Activated T-cell treated with anti-CD3 and anti-CD28 coated beads for 1 hour (primary cell): Measurements from ENCODE around the gene ADRM1.

Experiments
- DNase-seq: peaks from one replicate; pipeline ENCODE4 v3.0.0-alpha.2; 2020; ENCODE audit warnings: low read depth

The ADRM1 gene

DNA sequence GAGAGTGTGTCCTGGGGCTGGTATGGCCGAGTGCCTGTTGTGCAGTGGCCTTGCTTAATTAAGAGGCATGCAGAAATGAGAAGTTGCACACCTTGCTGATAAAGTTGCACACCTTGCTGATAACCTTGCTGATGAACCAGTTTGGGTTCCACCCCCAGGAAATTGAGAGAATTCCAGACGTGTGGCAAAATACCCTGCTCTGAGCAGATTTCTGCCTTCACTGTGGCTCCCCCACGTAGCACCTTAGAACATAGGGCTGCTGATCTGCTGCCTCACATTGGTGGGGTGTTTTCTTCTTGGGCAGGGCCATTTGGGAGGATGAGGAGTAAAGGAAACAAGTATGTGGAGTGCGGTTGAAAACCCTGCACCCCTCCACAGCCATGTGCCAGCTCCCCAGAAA, 22.5 kb upstream of the ADRM1 start:
- DNase-seq: no peak

DNA sequence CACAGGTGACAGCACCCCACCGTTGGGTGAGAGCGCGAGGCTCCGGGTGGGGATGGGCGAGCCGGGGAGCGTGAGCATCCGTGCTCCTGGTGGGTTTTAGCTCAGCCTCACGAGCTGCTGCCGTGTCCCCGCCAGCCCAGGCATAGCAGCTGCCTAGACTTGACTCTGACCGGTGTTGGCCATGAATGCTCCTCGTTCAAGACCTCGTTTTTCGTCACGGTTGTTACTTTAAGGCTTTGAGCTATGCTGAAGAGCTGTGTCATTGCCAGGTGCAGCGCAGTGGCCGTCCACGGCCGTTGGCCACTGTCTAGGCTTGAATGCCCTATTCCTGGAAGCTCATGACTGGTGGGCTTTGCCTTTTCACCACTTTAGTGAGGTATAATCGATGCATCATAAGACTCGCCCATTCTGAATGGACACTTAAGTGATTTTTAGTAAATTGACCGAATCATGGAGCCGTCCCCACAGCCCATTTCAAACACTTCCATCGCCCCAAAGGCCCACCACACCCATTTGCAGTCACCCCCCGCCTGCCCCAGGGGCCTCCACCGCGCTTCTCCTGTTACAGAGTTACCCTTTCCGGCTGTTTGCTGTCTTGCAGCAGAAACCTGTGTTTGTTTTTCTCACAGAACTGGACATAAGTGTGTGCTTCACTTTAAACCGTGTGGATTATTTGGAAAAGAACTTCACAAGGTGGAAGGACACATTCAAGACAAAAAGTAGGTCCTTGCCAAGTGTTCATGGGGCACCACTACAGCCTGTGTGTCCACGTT, 21.4 kb upstream of the ADRM1 start:
- DNase-seq: no peak

DNA sequence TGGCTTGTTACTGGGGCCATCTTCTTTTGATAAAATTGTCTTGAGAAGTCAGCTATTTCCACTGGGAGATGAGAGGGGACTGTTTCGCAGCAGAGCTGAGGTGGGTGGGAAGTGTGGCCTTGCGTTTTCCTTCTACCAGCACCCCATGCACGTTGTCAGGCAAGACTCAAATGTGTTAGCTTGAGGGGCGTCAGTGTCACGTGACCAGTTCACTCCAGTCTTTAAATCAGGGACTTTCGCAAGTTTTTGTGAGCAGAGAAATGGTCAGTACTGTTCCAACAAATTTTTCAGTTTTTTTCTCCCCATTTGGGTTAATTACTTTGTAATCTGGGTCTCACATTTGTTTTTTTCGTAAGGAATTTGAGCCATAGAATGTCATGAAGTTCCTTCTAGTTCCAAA, 20.7 kb upstream of the ADRM1 start:
- no peak for DNase-seq

GRCh38 chr20:62282877-62283503, 19.8 kb upstream of the ADRM1 start:
- no peak for DNase-seq

GRCh38 chr20:62284448-62284847, 18.3 kb upstream of the ADRM1 start:
- no peak for DNase-seq

GRCh38 chr20:62285151-62285550, 17.6 kb upstream of the ADRM1 start:
- DNase-seq: no peak

GRCh38 chr20:62285722-62286121, 17.1 kb upstream of the ADRM1 start:
- no peak for DNase-seq

GRCh38 chr20:62286493-62287064, 16.2 kb upstream of the ADRM1 start:
- no peak for DNase-seq

DNA sequence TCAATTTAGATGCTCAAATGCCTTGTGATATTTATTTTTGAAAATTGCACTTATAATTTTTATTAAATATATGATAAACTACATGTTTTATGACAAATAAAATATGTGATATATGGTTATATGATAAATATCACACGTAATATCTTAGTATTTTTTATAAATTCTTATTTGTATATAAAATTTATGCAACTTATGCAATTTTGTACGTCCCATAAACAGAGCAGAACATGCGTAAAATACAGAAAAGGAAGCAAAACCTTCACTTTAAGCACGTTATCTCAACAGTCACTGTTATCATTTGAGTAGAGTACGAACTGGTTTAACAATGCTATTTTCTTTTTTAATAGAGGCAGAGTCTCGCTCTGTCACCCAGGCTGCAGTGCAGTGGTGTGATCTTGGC, 15.7 kb upstream of the ADRM1 start:
- no peak for DNase-seq

DNA sequence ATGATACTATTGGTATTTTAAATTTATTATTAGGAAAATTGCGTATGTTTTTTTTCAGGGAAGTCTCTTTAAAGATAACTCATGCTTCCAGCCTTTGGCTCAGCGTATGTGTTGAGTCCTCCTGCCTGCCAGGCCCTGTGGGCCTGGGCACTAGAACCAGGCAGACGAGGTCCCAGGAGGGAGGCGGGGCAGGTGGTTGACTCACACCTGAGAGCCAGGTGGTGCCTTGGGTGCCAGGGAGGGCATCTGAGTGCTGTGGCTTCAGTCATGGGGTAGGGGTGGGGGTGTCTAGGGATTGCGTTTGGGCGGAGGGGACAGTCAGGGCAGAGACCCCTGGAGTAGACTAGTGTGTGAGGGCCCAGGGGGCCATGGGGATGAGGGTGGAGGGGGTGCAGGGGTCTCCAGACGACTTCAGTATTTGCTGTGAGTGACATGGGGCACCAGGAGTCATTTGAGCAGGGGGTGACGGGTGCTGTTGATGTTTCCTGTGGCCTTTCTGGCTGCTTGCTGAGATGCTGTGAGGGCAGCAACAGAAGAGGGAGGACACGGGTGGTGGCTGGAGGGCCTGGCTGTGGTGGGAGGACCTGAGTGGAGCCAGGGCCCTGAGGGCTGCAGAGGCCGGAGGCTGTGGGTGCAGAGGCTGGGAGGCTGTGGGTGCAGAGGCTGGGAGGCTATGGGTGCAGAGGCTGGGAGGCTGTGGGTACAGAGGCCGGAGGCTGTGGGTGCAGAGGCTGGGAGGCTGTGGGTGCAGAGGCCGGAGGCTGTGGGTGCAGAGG, 14.8 kb upstream of the ADRM1 start:
- DNase-seq: no peak

- DNase-seq: no peak
These were observed 14.2 kb upstream of the ADRM1 start for GRCh38 chr20:62288535-62289105.

GRCh38 chr20:62289131-62289530, 13.7 kb upstream of the ADRM1 start:
- no peak for DNase-seq

DNA sequence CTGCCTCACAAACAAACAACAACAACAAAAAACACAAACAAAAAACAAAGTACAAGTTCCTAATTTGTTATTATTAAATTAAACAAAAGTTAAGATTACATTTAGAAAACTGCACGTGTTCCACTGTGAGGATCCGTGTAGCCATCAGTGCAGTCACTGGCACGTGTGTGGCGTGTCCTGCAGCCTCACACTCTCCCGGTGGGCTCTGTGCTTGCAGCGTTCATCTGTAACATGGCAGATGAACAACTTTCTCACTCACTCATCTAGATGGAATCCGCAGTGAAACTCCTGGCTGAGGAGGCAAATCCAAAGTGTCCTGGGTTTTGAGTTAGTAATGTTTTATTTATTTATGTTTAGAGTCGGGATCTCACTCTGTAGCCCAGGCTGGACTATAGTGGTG, 12.9 kb upstream of the ADRM1 start:
- DNase-seq: no peak

- DNase-seq: no peak
These were observed 11.3 kb upstream of the ADRM1 start for GRCh38 chr20:62291251-62292066.

GRCh38 chr20:62292108-62292507, 10.7 kb upstream of the ADRM1 start:
- DNase-seq: no peak

- no peak for DNase-seq
These were observed 9.5 kb upstream of the ADRM1 start for GRCh38 chr20:62293111-62293784.

DNA sequence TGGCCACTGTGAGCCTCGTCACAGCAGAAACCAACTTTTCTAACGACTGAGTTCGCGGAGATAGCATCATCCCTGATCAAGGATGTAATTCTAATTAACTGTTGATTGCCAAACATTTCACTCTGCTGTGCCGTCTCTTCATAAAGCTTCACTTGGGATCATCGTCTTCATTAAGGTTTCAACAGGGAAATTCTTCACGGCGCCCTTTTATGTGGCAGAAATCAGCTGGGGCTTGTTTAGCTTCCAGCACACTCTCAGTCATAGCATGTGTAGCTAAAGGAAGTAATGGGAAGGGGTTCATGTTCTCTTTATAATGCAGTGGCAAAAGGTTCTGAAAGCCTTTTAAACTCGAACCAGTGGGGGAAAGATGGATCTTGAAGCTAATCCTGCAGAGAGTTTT, 8.9 kb upstream of the ADRM1 start:
- no peak for DNase-seq

DNA sequence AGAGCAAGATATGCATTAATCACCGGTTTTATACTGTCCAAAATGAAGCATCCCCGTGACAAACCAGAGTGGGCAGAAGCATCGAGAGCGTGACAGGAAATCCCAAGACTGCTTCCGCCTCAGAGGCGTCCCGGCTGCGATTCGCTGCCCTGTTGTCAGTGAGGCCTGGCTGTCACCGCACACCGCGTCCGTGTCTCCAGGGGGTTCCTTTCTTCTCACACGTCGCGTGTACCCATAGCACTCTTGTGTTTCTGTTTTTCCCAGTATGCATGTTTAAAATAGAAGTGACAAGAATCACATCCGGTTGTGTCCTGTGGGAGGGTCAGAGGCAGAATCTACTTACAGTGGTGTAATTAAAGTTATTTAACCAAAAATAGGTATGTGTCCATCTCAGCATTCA, 8.3 kb upstream of the ADRM1 start:
- no peak for DNase-seq

- no peak for DNase-seq
These were observed 5.9 kb upstream of the ADRM1 start for GRCh38 chr20:62296724-62297448.
